ENCODE measurements around the gene CYP2R1. TPM values are rescaled to one million over a fixed set of nuclear protein-coding genes. Genes with fewer than 3 reads are reported as not detected.

Gene CYP2R1
- total and polyA plus RNA-seq, 2 of the 13 experiments (the other 11 are each of a cell fraction or from before 2014, with no cell fraction given) = 0.59 to 0.60 TPM

DNA sequence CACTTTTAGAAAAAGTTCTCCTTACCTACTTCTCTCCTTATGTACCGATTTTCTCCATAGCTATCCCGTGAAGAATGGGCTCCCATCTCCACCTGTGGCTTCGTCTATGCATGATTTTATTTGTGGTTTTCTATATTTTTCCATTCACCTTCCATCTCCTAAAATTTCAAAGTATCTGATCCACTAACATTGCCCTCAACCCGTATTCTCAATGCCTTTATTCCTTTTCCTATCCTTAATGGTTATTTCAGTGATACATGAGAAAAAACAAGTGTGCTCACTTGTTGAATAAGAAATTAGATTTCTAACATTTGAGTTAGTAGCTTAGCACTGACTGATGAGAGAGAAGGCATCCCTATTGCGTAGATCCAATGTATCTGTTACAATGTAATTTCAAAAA, 16.9 kb downstream of the CYP2R1 start (continued):
- TF ChIP-seq ELK4 (CRISPR knock-in tag; IDR thresholded peaks at IDR 0.05; ENCODE audit: borderline replicate concordance) = no peak
- no peak for TF ChIP-seq EHMT2 (IDR thresholded peaks at IDR 0.05; ENCODE audit: borderline replicate concordance, low read depth, low read length)
- TF ChIP-seq, protein P1, sequence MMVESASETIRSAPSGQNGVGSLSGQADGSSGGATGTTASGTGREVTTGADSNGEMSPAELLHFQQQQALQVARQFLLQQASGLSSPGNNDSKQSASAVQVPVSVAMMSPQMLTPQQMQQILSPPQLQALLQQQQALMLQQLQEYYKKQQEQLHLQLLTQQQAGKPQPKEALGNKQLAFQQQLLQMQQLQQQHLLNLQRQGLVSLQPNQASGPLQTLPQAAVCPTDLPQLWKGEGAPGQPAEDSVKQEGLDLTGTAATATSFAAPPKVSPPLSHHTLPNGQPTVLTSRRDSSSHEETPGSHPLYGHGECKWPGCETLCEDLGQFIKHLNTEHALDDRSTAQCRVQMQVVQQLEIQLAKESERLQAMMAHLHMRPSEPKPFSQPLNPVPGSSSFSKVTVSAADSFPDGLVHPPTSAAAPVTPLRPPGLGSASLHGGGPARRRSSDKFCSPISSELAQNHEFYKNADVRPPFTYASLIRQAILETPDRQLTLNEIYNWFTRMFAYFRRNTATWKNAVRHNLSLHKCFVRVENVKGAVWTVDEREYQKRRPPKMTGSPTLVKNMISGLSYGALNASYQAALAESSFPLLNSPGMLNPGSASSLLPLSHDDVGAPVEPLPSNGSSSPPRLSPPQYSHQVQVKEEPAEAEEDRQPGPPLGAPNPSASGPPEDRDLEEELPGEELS (CRISPR knock-in tag; IDR thresholded peaks at IDR 0.05) = no peak

DNA sequence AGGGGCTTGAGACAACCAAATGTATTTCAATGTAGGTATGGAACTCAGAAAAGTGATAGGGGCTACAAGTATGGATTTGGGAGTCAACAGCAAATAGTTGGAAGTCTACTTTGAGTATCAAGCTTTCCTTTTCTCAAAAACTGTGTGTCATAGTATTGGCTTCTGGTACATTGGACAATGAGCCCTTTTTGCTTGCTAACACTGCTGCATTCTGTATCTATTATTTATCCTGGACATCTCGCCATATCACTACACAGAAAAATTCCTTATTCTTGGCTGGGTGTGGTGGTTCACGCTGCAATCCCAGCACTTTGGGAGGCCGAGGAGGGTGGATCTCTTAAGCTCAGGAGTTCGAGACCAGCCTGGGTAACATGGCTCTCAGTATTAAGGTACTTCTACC, 18.4 kb downstream of the CYP2R1 start:
- no TSS peak for BruUV-seq (replicated peaks)
- WGBS (ENCODE audit: low lambda C conversion rate) = 95% methylated on average over 4 of the region's 4 CpGs
- Histone ChIP-seq H3K4me3 (replicated peaks in 1 of 3; ENCODE audit: insufficient read depth in 1 of 3, low read depth in 2 of 3, low read length in 3 of 3) (no peak overlapping the region), H3K4me1 (ENCODE audit: insufficient read depth, low read length) (no peaks in the 10 kb centered on the region), H3K27ac (ENCODE audit: extremely low read length, insufficient read depth, low read length) (no peak overlapping the region), H3K36me3 (replicated peaks in 1 of 2; ENCODE audit: control insufficient read depth in 1 of 2, insufficient read depth in 2 of 2, low read length in 2 of 2) (peaks cover 2 to 19% of the 10 kb centered on the region in 2 experiments; a peak in 4 of 5 replicates), H3K4me2 (ENCODE audit: low read depth, low read length) (no peak overlapping the region), H3K9me3 (ENCODE audit: low read length) (no peaks in the 10 kb centered on the region), H3K9ac (ENCODE audit: insufficient read depth, low read depth, low read length) (no peak overlapping the region), H3K27me3 (ENCODE audit: control insufficient read depth in 1 of 2, insufficient read depth in 2 of 2, low read length in 2 of 2) (no peaks in the 10 kb centered on the region; a peak in 1 of 5 replicates), H2AFZ (ENCODE audit: low read length) (no peak overlapping the region), H3K79me2 (ENCODE audit: insufficient read depth, low read length) (no peaks in the 10 kb centered on the region), H4K20me1 (ENCODE audit: insufficient read depth, low read length) (no peaks in the 10 kb centered on the region)
- FAIRE-seq (no peak), DNase-seq (ENCODE audit: low spot score) (no peak), ATAC-seq (no peak)
- ChIA-PET POLR2A (no interaction called here), CTCF (ENCODE audit: low intra/inter-chr PET ratio, low total read pairs) (no interaction called here)
- intact Hi-C loops (cut with micrococcal nuclease; ENCODE audit: unreplicated experiment) (no loop called here), in situ Hi-C loops (cut with HindIII; ENCODE audit: extremely low pct_ligation_motif_present, low pct_unique_long_range_greater_than_20kb) (no loop called here)
- TF ChIP-seq, protein P2, sequence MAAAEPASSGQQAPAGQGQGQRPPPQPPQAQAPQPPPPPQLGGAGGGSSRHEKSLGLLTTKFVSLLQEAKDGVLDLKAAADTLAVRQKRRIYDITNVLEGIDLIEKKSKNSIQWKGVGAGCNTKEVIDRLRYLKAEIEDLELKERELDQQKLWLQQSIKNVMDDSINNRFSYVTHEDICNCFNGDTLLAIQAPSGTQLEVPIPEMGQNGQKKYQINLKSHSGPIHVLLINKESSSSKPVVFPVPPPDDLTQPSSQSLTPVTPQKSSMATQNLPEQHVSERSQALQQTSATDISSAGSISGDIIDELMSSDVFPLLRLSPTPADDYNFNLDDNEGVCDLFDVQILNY (CRISPR knock-in tag; conservative IDR thresholded peaks at IDR 0.05) = no peak
- TF ChIP-seq SMAD9 (CRISPR knock-in tag; IDR thresholded peaks at IDR 0.05) = no peak
- TF ChIP-seq MNT (IDR thresholded peaks at IDR 0.05) = no peak
- TF ChIP-seq, protein P3, sequence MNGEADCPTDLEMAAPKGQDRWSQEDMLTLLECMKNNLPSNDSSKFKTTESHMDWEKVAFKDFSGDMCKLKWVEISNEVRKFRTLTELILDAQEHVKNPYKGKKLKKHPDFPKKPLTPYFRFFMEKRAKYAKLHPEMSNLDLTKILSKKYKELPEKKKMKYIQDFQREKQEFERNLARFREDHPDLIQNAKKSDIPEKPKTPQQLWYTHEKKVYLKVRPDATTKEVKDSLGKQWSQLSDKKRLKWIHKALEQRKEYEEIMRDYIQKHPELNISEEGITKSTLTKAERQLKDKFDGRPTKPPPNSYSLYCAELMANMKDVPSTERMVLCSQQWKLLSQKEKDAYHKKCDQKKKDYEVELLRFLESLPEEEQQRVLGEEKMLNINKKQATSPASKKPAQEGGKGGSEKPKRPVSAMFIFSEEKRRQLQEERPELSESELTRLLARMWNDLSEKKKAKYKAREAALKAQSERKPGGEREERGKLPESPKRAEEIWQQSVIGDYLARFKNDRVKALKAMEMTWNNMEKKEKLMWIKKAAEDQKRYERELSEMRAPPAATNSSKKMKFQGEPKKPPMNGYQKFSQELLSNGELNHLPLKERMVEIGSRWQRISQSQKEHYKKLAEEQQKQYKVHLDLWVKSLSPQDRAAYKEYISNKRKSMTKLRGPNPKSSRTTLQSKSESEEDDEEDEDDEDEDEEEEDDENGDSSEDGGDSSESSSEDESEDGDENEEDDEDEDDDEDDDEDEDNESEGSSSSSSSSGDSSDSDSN (CRISPR knock-in tag; IDR thresholded peaks at IDR 0.05) = no peak
- TF ChIP-seq ZNF777 (CRISPR knock-in tag; IDR thresholded peaks at IDR 0.05) = no peak
- TF ChIP-seq SATB2 (CRISPR knock-in tag; IDR thresholded peaks at IDR 0.05) = no peak
- TF ChIP-seq, protein P4, sequence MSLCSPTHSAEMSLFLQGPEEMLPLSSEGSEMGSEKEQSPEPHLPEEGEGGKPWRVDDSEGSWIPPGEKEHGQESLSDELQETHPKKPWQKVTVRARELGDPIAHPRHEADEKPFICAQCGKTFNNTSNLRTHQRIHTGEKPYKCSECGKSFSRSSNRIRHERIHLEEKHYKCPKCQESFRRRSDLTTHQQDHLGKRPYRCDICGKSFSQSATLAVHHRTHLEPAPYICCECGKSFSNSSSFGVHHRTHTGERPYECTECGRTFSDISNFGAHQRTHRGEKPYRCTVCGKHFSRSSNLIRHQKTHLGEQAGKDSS (CRISPR knock-in tag; IDR thresholded peaks at IDR 0.05; ENCODE audit: borderline replicate concordance, low read depth) = no peak
- TF ChIP-seq SAP130 (CRISPR knock-in tag; IDR thresholded peaks at IDR 0.05; ENCODE audit: low read depth) = no peak
- no peak for TF ChIP-seq ZFY (CRISPR knock-in tag; IDR thresholded peaks at IDR 0.05)
- TF ChIP-seq ZNF619 (CRISPR knock-in tag; IDR thresholded peaks at IDR 0.05) = no peak
- no peak for TF ChIP-seq KMT2A (CRISPR knock-in tag; IDR thresholded peaks at IDR 0.05)
- no peak for TF ChIP-seq NR2F6 (IDR thresholded peaks at IDR 0.05)
- TF ChIP-seq NR2F6 (CRISPR knock-in tag; IDR thresholded peaks at IDR 0.05) = no peak

Measured in HepG2 (cell line).